Heart left ventricle (tissue), 13 donors: ENCODE measurements around the gene RBP5.

Experiments
- CTCF ChIP-seq, 12 donors: fragments of 200-600 bp; sonication (generic) in 4 of 12; IDR thresholded peaks; one replicate each; pipeline versions ENCODE4 v1.5.0 to v1.8.0; 2018 to 2022; ENCODE audit warnings: antibody characterized with exemption in 12 of 12, mild to moderate bottlenecking in 5 of 12
- POLR2A ChIP-seq, 2 donors: fragments of 450-650 bp; IDR thresholded peaks; one replicate each; pipeline ENCODE4 v1.6.1; 2017; ENCODE audit warnings: antibody characterized with exemption in 2 of 2, mild to moderate bottlenecking in 2 of 2, moderate library complexity in 2 of 2
- donor health status: ischemic (EF 13 %, LVEDD 7.1; RV severe dilation, severe dysfunction).
- donor health status: DM: no; HTN: yes; CAD: no.
- donor health status: DM: no; HTN: no; CAD: no.
- donor health status: ischemic (EF 25% LVEDD 6.9; RV normal size, moderate dysfunction).
- donor health status: ischemic (EF 25% LVEDD 5.7; RV mildly dilated, moderate dysfunction).
- donor health status: ischemic (EF 35%, LVEDD 5.7; RV mildly dilated, moderate dysfunction).
- donor health status: nonischemic (EF 11% LVEDD 7.7; RV severe dilation, severe dysfunction).
- donor health status: DM: yes; HTN: yes; CAD: no.
- donor health status: PGD.
- donor health status: ischemic (EF 29% LVEDD 5.4; RV normal size, mild dysfunction).
- donor health status: nonischemic (EF 23%, LVEDD 6.1; RV moderate dilation, normal function).

- no peak for TF ChIP-seq CTCF (IDR thresholded peaks at IDR 0.05)
- TF ChIP-seq POLR2A (IDR thresholded peaks at IDR 0.05) = no peak
Measured at GRCh38 chr12:7131502-7131866, 2.8 kb upstream of the RBP5 start.
